Testis (tissue), 3 donors: ENCODE data around the gene ADAMTS6. TPM values are rescaled to one million over a fixed set of nuclear protein-coding genes. Genes with fewer than 3 reads are reported as not detected.

Source experiments
- DNase-seq: peaks from one replicate; pipeline ENCODE4 v3.0.0-alpha.2; 2019
- H3K27ac ChIP-seq, 2 donors: fragments of 200-600 bp; sonication (generic); one replicate each; pipeline ENCODE4 v1.5.1; 2019
- H3K27me3 ChIP-seq: fragments of 200-600 bp; sonication (generic); one replicate; pipeline ENCODE4 v1.5.1; 2019
- H3K36me3 ChIP-seq: fragments of 200-600 bp; sonication (generic); one replicate; pipeline ENCODE4 v1.5.1; 2017; ENCODE audit warnings: low read depth; ENCODE audit errors: missing control alignments
- H3K4me1 ChIP-seq: fragments of 200-600 bp; sonication (generic); one replicate; pipeline ENCODE4 v1.5.1; 2019
- H3K4me3 ChIP-seq, 2 donors: fragments of 200-600 bp; sonication (generic); one replicate each; pipeline ENCODE4 v1.5.1; 2017 to 2019
- H3K9me3 ChIP-seq: fragments of 200-600 bp; sonication (generic); one replicate; pipeline ENCODE4 v1.5.1; 2017
- POLR2A ChIP-seq: fragments of 450-650 bp; IDR thresholded peaks from one replicate; pipeline ENCODE4 v1.6.1; 2017; ENCODE audit warnings: antibody characterized with exemption, mild to moderate bottlenecking, moderate library complexity
- WGBS, 2 donors: methylation state at CpG; one replicate each; pipeline ENCODE4 v1.1.5; 2018; 5-methylcytosine and 5-hydroxymethylcytosine counted together
- intact Hi-C: fragments of 100-400 bp; cut with DNase I; formaldehyde crosslinking; loops from one replicate; pipeline ENCODE4 v1.15.1; 2023; ENCODE audit warnings: low total_unique reads
- polyA plus RNA-seq: library from polyadenylated mRNA; stranded (reverse); fragments of 350-450 nt; fragmentation: Illumina TruSeq; extraction: RNeasy Lipid Tissue Mini Kit (QIAGEN cat#74804); gene quantifications from one replicate; pipeline ENCODE4 v1.2.3, GENCODE V29; 2014; ENCODE audit warnings: low read depth, low replicate concordance; ENCODE audit not compliant: insufficient read depth
- small RNA-seq, 2 donors: library from RNA; depleted of rRNA; stranded (forward); fragments of <200 nt; gene quantifications; one replicate each; pipeline ENCODE3, GENCODE V24; 2016
- total RNA-seq, 2 donors: library from RNA; depleted of rRNA; stranded (reverse); fragments of >200 nt; gene quantifications; one replicate each; pipeline ENCODE4 v1.2.3, GENCODE V29; 2016
- TF ChIP-seq, protein P1 (sequence below), 3 experiments: fragments of 450-650 bp in 2 of 3; fragments of 200-600 bp in 1 of 3; sonication (generic) in 1 of 3; IDR thresholded peaks; one replicate each; pipeline ENCODE4 v1.5.1; 2016 to 2019; ENCODE audit warnings: antibody characterized with exemption in 3 of 3, mild to moderate bottlenecking in 2 of 3, moderate library complexity in 1 of 3

Gene ADAMTS6
- total and polyA plus RNA-seq, 3 donors from 2014 or later: 4.1 to 43.1 (median 25.5) TPM

DNA sequence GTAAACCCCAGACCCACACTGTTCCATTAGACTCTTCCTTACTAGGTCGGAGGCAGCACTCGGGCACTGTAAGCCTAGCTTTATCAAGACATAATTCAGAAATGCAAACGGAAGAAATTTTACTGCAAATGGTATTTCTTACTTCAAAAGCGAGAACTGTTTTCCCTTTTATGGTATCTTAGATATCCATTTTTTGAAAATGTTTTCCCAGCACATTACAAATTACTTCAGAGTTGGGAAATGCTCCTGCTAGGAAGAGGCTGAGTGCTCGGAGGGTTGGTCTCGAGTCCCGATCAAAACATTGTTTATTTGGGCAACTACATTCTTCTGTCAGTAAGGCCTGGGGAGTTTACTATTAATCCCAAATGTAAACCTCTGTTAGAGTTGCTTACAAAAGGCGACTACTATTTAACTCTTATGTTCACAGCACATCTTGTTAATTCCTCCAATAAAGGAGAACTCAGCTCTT, 380.1 kb downstream of the ADAMTS6 start:
- Histone ChIP-seq H3K9me3 (no peaks in the 10 kb centered on the region), H3K4me1 (peaks cover 12% of the 10 kb centered on the region), H3K27ac (peak overlapping the region; percentile 87 to 91), H3K36me3 (no peaks in the 10 kb centered on the region), H3K27me3 (no peaks in the 10 kb centered on the region), H3K4me3 (peak overlapping the region in 1 of 2 donors; percentile 72)
- intact Hi-C loops: no loop called here
- DNase-seq: no peak
- 47 to 61% methylated on average over 8 of the region's 8 CpGs for WGBS, 2 donors
- no peak for TF ChIP-seq POLR2A
- TF ChIP-seq, protein P1, sequence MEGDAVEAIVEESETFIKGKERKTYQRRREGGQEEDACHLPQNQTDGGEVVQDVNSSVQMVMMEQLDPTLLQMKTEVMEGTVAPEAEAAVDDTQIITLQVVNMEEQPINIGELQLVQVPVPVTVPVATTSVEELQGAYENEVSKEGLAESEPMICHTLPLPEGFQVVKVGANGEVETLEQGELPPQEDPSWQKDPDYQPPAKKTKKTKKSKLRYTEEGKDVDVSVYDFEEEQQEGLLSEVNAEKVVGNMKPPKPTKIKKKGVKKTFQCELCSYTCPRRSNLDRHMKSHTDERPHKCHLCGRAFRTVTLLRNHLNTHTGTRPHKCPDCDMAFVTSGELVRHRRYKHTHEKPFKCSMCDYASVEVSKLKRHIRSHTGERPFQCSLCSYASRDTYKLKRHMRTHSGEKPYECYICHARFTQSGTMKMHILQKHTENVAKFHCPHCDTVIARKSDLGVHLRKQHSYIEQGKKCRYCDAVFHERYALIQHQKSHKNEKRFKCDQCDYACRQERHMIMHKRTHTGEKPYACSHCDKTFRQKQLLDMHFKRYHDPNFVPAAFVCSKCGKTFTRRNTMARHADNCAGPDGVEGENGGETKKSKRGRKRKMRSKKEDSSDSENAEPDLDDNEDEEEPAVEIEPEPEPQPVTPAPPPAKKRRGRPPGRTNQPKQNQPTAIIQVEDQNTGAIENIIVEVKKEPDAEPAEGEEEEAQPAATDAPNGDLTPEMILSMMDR (IDR thresholded peaks at IDR 0.05): no peak

DNA sequence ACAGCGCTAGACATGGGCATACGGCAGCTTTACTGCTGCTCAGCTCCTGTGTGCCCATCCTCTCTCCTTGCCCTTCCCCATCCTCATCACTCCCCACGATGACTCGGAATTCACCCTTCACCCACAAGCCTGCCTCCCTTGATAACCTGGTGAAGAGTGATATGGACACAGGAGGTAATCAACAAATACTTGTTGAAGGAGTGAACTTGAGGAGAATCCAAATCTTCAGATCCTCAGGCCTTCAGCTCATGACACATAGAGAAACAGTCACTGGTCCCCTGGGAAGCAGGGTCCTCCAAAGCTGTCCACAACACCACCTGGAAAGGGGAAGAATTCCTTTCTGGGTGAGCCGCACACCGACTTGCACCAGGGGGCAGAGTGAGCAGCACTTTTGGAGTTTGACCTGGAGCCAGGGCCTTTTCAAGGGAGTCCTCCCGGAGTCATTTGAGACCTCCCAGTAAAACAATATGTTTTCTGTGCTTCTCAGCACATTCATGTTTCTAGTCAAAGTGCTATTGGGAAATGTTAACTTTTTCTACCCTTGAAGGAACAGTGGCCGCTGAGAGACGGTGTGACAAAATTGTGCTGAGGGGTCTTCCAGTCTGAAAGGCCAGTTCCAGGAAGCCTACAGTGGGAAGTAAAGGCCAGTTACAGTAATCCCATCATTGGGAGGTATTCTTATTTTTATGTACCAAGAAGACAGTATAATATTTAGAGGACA, 380.6 kb downstream of the ADAMTS6 start:
- TF ChIP-seq POLR2A: no peak
- TF ChIP-seq, protein P1 (IDR thresholded peaks at IDR 0.05): peak; percentile 59 to 66 (median 61)
- intact Hi-C loops: no loop called here
- 32 to 39% methylated on average over 9 of the region's 9 CpGs for WGBS, 2 donors
- DNase-seq: peak; percentile 82
- Histone ChIP-seq H3K9me3 (no peaks in the 10 kb centered on the region), H3K4me1 (peaks cover 12% of the 10 kb centered on the region), H3K27me3 (no peaks in the 10 kb centered on the region), H3K27ac (peak overlapping the region in 1 of 2 donors; percentile 91), H3K4me3 (no peak overlapping the region), H3K36me3 (no peaks in the 10 kb centered on the region)

Small RNA genes within 50 kb of the gene (small RNA-seq; reads per million reads assigned to genes)
- gene RF00019: 0 reads per million in 2 donors

Other genes starting within 250 kb of the ADAMTS6 start
- gene CENPK, start 81.2 kb upstream of the ADAMTS6 start, total RNA-seq: 10 to 100 TPM; 17.0 to 45.9 TPM
- gene CENPK, start 81.2 kb upstream of the ADAMTS6 start, polyA plus RNA-seq: 12.5 TPM
- 10 to 100 TPM; 60.3 to 74.3 TPM for gene PPWD1, start 81.4 kb upstream of the ADAMTS6 start, total RNA-seq
- gene PPWD1, start 81.4 kb upstream of the ADAMTS6 start, polyA plus RNA-seq: 32.9 TPM
- gene TRIM23, start 142.4 kb upstream of the ADAMTS6 start, total RNA-seq: 10 to 100 TPM; 23.9 to 24.8 TPM
- gene TRIM23, start 142.4 kb upstream of the ADAMTS6 start, polyA plus RNA-seq: 11.0 TPM
- 1 to 10 TPM; 3.0 to 4.6 TPM for gene SHLD3, start 143.1 kb upstream of the ADAMTS6 start, total RNA-seq
- 3.5 TPM for gene SHLD3, start 143.1 kb upstream of the ADAMTS6 start, polyA plus RNA-seq
- gene TRAPPC13, start 143.1 kb upstream of the ADAMTS6 start, total RNA-seq: 10 to 100 TPM; 17.3 to 18.9 TPM
- 22.1 TPM for gene TRAPPC13, start 143.1 kb upstream of the ADAMTS6 start, polyA plus RNA-seq
- gene SGTB, start 240.2 kb upstream of the ADAMTS6 start, total RNA-seq: 1 to 10 TPM; 3.8 to 4.5 TPM
- gene SGTB, start 240.2 kb upstream of the ADAMTS6 start, polyA plus RNA-seq: 2.3 TPM
- gene NLN, start 240.3 kb upstream of the ADAMTS6 start, total RNA-seq: 10 to 100 TPM in 1 of 2 donors, 1 to 10 TPM in 1; 8.1 to 10.1 TPM
- 6.4 TPM for gene NLN, start 240.3 kb upstream of the ADAMTS6 start, polyA plus RNA-seq